Motor neuron (in vitro differentiated cells): ENCODE results near the gene RAB6B. TPM values are rescaled to one million over a fixed set of nuclear protein-coding genes. Genes with fewer than 3 reads are reported as not detected.
A peak's percentile ranks its signal among the peaks of the same experiment; 100 is the strongest.

Experiments used
- ATAC-seq, 8 experiments: fragments of 200-7000 bp; cut with Tn5 transposase; replicated peaks in 6 of 8; 2 replicates each; pipeline ENCODE4 v1.8.0; 2021; ENCODE audit warnings: mild to moderate bottlenecking in 8 of 8, moderate library complexity in 8 of 8
- H3K27ac ChIP-seq, 2 donors: fragments of 250-450 bp; sonication (Bioruptor Pico); 2 replicates each; pipeline ENCODE4 v1.9.0; 2021; ENCODE audit warnings: antibody characterized with exemption in 2 of 2, mild to moderate bottlenecking in 2 of 2, moderate library complexity in 1 of 2
- H3K4me1 ChIP-seq, 2 donors: fragments of 250-450 bp; sonication (Bioruptor Pico); replicated peaks in 1 of 2; 2 replicates each; pipeline ENCODE4 v1.6.1; 2021; ENCODE audit warnings: antibody characterized with exemption in 2 of 2, mild to moderate bottlenecking in 2 of 2, moderate library complexity in 1 of 2
- H3K4me3 ChIP-seq, 5 donors: fragments of 250-450 bp; sonication (Bioruptor Pico); 2 replicates each; pipeline ENCODE4 v1.9.0; 2021; ENCODE audit warnings: antibody characterized with exemption in 5 of 5, mild to moderate bottlenecking in 5 of 5, moderate library complexity in 4 of 5
- WGBS, 10 experiments: fragments of 450-650 bp; shearing (Covaris generic); methylation state at CpG; one replicate each; pipeline ENCODE4 v1.0.0; 2022; 5-methylcytosine and 5-hydroxymethylcytosine counted together
- in situ Hi-C, 9 experiments: fragments of 400-800 bp; cut with MboI; loops; one replicate each; pipeline ENCODE4 v1.15.0; 2021; ENCODE audit warnings: low sequenced_read_pairs in 9 of 9, low pct_unique_long_range_greater_than_20kb in 2 of 9; ENCODE audit not compliant: unreplicated experiment in 9 of 9
- total RNA-seq, 8 experiments: library from RNA; unstranded; fragments of 300-600 nt; gene quantifications; 2 replicates each; pipeline versions ENCODE4 v1.2.3 to v1.2.4, GENCODE V29; 2022

Gene RAB6B
- total RNA-seq, 8 experiments from 2014 or later, result 3.0 to 75.3 (median 39.1) TPM

- ATAC-seq, result no peak
- in situ Hi-C loops, result loop anchor here in 3 of 9 experiments (25.0 kb wide), 2 partner anchors 251 to 276 kb away; no protein-coding TSS in a partner anchor
- Histone ChIP-seq H3K4me1 (no peaks in the 10 kb centered on the region), H3K4me3 (no peak overlapping the region), H3K27ac (no peak overlapping the region)
- 40 to 100% (median 88%) methylated on average over 1 to 5 of the region's 13 CpGs; no CpG with 5 or more reads in 2 of the 10 experiments for WGBS, 10 experiments
Observed at GRCh38 chr3:133935843-133936769, 40.4 kb upstream of the RAB6B start.

DNA sequence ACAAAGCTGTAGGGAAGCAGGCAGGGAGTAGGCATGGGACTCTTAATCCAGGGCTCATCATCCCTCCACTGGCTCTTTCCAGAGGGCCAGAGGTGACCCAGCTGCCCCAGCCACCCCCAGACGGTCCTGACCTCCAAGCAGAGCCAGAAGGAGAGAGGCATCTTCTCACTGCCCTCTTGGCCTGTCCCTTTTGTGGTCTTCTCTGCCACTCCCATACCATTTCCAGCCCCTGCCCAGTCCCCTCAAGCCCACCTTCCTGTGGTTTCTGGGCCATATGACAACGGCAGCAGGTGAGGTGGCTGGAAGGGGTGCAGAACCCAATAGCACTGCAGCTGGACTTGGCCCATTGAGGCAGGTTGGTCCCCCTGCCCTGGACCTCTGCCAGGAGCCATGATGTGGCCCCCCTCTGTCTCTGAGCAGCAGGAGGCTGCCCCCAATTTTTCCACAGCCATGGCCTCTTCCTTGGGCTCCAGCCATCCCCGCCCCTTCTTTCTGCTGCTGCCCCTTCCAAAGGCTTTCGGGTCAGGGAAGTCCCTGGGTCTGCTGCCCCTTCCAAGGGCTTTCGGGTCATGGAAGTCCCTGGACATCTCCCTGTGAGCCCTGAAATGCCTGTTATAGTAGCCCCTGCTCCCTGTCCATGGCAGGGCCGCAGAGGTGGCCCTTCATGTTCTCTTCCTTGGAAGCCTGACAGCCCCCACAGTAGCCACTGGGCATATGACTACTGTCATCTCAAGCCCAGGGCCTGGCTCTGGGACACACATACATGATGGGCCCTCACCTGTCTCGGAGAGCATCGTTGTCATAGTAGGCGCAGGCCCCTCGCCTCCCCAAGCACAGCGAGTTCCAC is 39.5 kb upstream of the RAB6B start:
- in situ Hi-C loops, result loop anchor here in 3 of 9 experiments (25.0 kb wide), 2 partner anchors 252 to 277 kb away; no protein-coding TSS in a partner anchor
- Histone ChIP-seq H3K4me3 (no peak overlapping the region), H3K4me1 (no peaks in the 10 kb centered on the region), H3K27ac (no peak overlapping the region)
- ATAC-seq, result no peak
- 75 to 94% (median 80%) methylated on average over 1 to 7 of the region's 11 CpGs; no CpG with 5 or more reads in 5 of the 10 experiments for WGBS, 10 experiments

- WGBS, 10 experiments, result 70 to 100% (median 80%) methylated on average over 1 to 10 of the region's 10 CpGs; no CpG with 5 or more reads in 2 of the 10 experiments
Observed at GRCh38 chr3:133934073-133934970, 38.6 kb upstream of the RAB6B start.

GRCh38 chr3:133933097-133934024 is 37.7 kb upstream of the RAB6B start:
- in situ Hi-C loops, result loop anchor here in 3 of 9 experiments (25.0 kb wide), 2 partner anchors 254 to 279 kb away; no protein-coding TSS in a partner anchor
- 60 to 100% (median 80%) methylated on average over 1 to 8 of the region's 9 CpGs; no CpG with 5 or more reads in 3 of the 10 experiments for WGBS, 10 experiments
- H3K4me1 ChIP-seq, result no peaks in the 10 kb centered on the region
- no peak overlapping the region for H3K4me3 ChIP-seq
- ATAC-seq, result peak in 1 of 8 experiments; percentile 17
- no peak overlapping the region for H3K27ac ChIP-seq

More at GRCh38 chr3:133934073-133934970, 38.6 kb upstream of the RAB6B start:
- no peaks in the 10 kb centered on the region for H3K4me1 ChIP-seq
- H3K27ac ChIP-seq, result no peak overlapping the region
- no peak for ATAC-seq
- in situ Hi-C loops, result loop anchor here in 3 of 9 experiments (25.0 kb wide), 2 partner anchors 253 to 278 kb away; no protein-coding TSS in a partner anchor
- H3K4me3 ChIP-seq, result no peak overlapping the region

GRCh38 chr3:133932009-133932408 is 36.3 kb upstream of the RAB6B start:
- no peak overlapping the region for H3K4me3 ChIP-seq
- H3K4me1 ChIP-seq, result peaks cover 0 to 3% of the 10 kb centered on the region in 2 donors
- H3K27ac ChIP-seq, result no peak overlapping the region
- 83 to 100% (median 98%) methylated on average over 1 to 6 of the region's 6 CpGs; no CpG with 5 or more reads in 4 of the 10 experiments for WGBS, 10 experiments
- in situ Hi-C loops, result loop anchor here in 3 of 9 experiments (25.0 kb wide), 2 partner anchors 255 to 280 kb away; no protein-coding TSS in a partner anchor
- no peak for ATAC-seq

GRCh38 chr3:133931084-133931483 is 35.4 kb upstream of the RAB6B start:
- in situ Hi-C loops, result loop anchor here in 3 of 9 experiments (25.0 kb wide), 2 partner anchors 256 to 281 kb away; no protein-coding TSS in a partner anchor
- Histone ChIP-seq H3K27ac (no peak overlapping the region), H3K4me1 (peaks cover 0 to 3% of the 10 kb centered on the region in 2 donors), H3K4me3 (no peak overlapping the region)
- WGBS, 10 experiments, result 80 to 100% (median 100%) methylated on average over 1 to 8 of the region's 8 CpGs; no CpG with 5 or more reads in 4 of the 10 experiments
- no peak for ATAC-seq

DNA sequence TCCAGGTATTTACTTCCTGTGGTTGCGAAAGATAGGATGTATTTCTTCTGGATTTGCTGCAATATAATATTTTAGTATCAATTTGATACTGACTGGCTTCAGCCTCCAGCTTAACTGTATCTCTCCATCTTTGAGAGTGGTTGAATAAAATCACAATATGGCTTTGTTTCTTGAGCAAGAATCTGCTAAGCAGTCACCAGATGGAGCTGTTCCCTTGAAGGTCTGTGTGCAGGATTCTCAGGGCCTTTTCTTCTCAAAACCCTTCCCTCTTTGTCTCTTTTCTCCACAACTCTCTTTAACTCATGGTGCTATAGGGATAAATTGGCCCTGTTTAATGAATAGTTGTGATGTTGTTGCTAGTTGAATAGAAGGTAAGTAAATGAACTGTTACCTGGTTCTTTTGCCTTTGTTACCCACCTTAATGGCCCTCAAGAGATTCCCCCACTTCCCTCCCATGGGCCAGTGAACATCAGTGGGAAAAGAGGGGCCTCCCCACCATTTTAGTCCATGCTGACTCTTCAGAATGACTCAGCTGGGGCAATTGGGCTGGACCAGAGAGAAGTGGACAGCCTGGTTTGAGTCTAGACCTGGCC is 34.8 kb upstream of the RAB6B start:
- 43 to 100% (median 76%) methylated on average over 1 of the region's 1 CpG; no CpG with 5 or more reads in 2 of the 10 experiments for WGBS, 10 experiments
- no peak overlapping the region for H3K27ac ChIP-seq
- in situ Hi-C loops, result loop anchor here in 3 of 9 experiments (25.0 kb wide), 2 partner anchors 257 to 282 kb away; no protein-coding TSS in a partner anchor
- no peak overlapping the region for H3K4me3 ChIP-seq
- peaks cover 0 to 3% of the 10 kb centered on the region in 2 donors for H3K4me1 ChIP-seq
- peak in 4 of 8 experiments; percentile 14 to 59 (median 52) for ATAC-seq

- WGBS, 10 experiments, result 80 to 100% (median 88%) methylated on average over 1 to 13 of the region's 14 CpGs; no CpG with 5 or more reads in 1 of the 10 experiments
- no peak for ATAC-seq
- peaks cover 0 to 3% of the 10 kb centered on the region in 2 donors for H3K4me1 ChIP-seq
- in situ Hi-C loops, result loop anchor here in 4 of 9 experiments (5.0 to 25.0 kb wide), 3 partner anchors 107 to 283 kb away; no protein-coding TSS in a partner anchor
- no peak overlapping the region for H3K4me3 ChIP-seq
- H3K27ac ChIP-seq, result no peak overlapping the region
Observed at GRCh38 chr3:133928903-133929607, 33.4 kb upstream of the RAB6B start.

DNA sequence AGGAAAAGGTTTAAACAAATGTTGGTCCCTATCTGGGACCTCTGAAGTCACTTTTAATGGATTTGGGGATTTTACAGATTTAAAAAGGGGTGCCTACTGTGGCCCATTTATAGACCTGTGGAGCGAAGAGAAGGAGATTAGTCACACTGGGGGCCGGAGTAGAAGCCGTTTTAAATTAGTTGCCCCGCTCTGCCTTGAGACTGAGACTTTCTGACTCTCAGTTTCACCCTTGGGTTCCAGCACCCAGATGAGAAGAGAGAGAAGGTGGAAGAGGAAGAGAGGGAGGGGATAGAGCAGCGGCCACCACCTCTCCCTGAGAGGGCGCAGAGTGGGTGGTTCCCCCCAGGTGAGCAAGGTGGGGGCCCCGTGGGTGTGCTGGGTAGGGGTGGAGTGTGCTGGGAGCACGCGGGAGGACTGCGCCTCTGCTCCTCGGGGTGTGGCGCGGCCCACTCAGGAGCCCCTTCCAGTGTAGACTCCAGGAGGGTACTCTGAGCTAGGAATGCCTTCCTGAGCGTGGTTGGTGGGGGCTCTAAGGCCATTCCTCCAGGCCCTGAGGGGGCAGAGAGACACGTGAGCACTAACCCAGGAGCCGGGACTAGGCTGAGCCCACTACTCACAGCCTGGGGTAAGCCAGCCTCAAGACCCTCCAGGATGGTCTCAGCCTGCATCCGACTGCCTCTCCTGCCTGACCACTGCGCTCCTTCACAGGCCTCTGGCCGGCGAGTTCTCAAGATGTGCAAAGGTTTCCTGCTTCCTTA is 32.6 kb upstream of the RAB6B start:
- peaks cover 0 to 3% of the 10 kb centered on the region in 2 donors for H3K4me1 ChIP-seq
- no peak overlapping the region for H3K27ac ChIP-seq
- in situ Hi-C loops, result loop anchor here in 4 of 9 experiments (5.0 to 25.0 kb wide), 3 partner anchors 106 to 284 kb away; no protein-coding TSS in a partner anchor
- 74 to 100% (median 89%) methylated on average over 1 to 7 of the region's 20 CpGs; no CpG with 5 or more reads in 3 of the 10 experiments for WGBS, 10 experiments
- no peak overlapping the region for H3K4me3 ChIP-seq
- ATAC-seq, result no peak
